Measurements from ENCODE around the gene HOXA7. TPM values are rescaled to one million over a fixed set of nuclear protein-coding genes. Genes with fewer than 3 reads are reported as not detected.

Gene HOXA7
- total RNA-seq, 2 experiments from 2014 or later = not detected

GRCh38 chr7:27198871-27199801 lies 42.7 kb upstream of the HOXA7 start:
- CTCF ChIA-PET = interaction anchor here (0.8 to 1.2 kb wide), 3 partner anchors 12 to 38 kb away, joined by 4 read pairs; partner anchors contain the start of gene HOXA11
- Mint-ChIP-seq H3K4me3 (peak overlapping the region; percentile 17), H3K9me3 (no peaks in the 10 kb centered on the region), H3K27me3 (peaks cover 83% of the 10 kb centered on the region), H3K4me1 (peaks cover 32% of the 10 kb centered on the region), H3K27ac (no peak overlapping the region), H3K36me3 (ENCODE audit: low read depth) (no peaks in the 10 kb centered on the region)
- POLR2A ChIA-PET = interaction anchor here (1.3 kb wide), 1 partner anchor 20 kb away, joined by 3 read pairs; no protein-coding TSS in a partner anchor
- no peak for DNase-seq

- H3K9me3 Mint-ChIP-seq = no peaks in the 10 kb centered on the region
- DNase-seq = no peak
- H3K27me3 Mint-ChIP-seq = peaks cover 83% of the 10 kb centered on the region
- no peaks in the 10 kb centered on the region for H3K36me3 Mint-ChIP-seq (ENCODE audit: low read depth)
- ChIA-PET POLR2A (interaction anchor here (1.3 kb wide), 1 partner anchor 21 kb away, joined by 3 read pairs; no protein-coding TSS in a partner anchor), CTCF (interaction anchor here (0.9 to 1.2 kb wide), 2 partner anchors 14 to 37 kb away, joined by 4 read pairs; partner anchors contain the start of gene HOXA11)
- H3K4me3 Mint-ChIP-seq = peak overlapping the region; percentile 1
- H3K27ac Mint-ChIP-seq = no peak overlapping the region
- H3K4me1 Mint-ChIP-seq = peaks cover 34% of the 10 kb centered on the region
Measured at GRCh38 chr7:27198138-27198841, 41.8 kb upstream of the HOXA7 start.

GRCh38 chr7:27197137-27198042 lies 40.9 kb upstream of the HOXA7 start:
- Mint-ChIP-seq H3K27ac (no peak overlapping the region), H3K36me3 (ENCODE audit: low read depth) (no peaks in the 10 kb centered on the region), H3K27me3 (peaks cover 83% of the 10 kb centered on the region), H3K4me3 (no peak overlapping the region), H3K9me3 (no peaks in the 10 kb centered on the region), H3K4me1 (peaks cover 34% of the 10 kb centered on the region)
- DNase-seq = no peak
- ChIA-PET CTCF (no interaction called here), POLR2A (no interaction called here)

- no peaks in the 10 kb centered on the region for H3K9me3 Mint-ChIP-seq
- H3K4me3 Mint-ChIP-seq = no peak overlapping the region
- H3K36me3 Mint-ChIP-seq (ENCODE audit: low read depth) = no peaks in the 10 kb centered on the region
- ChIA-PET POLR2A (no interaction called here), CTCF (interaction anchor here (0.5 to 2.8 kb wide), 48 partner anchors 8 to 901 kb away, joined by 3 to 26 read pairs (median 4); partner anchors contain the start of genes EVX1 and HOXA11)
- peaks cover 28% of the 10 kb centered on the region for H3K4me1 Mint-ChIP-seq
- peak; percentile 81 for DNase-seq
- peaks cover 82% of the 10 kb centered on the region for H3K27me3 Mint-ChIP-seq
- no peak overlapping the region for H3K27ac Mint-ChIP-seq
Measured at GRCh38 chr7:27196287-27196767, 39.9 kb upstream of the HOXA7 start.

GRCh38 chr7:27194686-27195379 lies 38.4 kb upstream of the HOXA7 start:
- ChIA-PET CTCF (interaction anchor here (1.5 to 2.8 kb wide), 10 partner anchors 9 to 902 kb away, joined by 5 to 26 read pairs (median 10); partner anchors contain the start of gene HOXA11), POLR2A (interaction anchor here (0.8 kb wide), 1 partner anchor 32 kb away, joined by 3 read pairs; no protein-coding TSS in a partner anchor)
- peaks cover 85% of the 10 kb centered on the region for H3K27me3 Mint-ChIP-seq
- H3K9me3 Mint-ChIP-seq = no peaks in the 10 kb centered on the region
- H3K4me3 Mint-ChIP-seq = no peak overlapping the region
- no peak for DNase-seq
- no peak overlapping the region for H3K27ac Mint-ChIP-seq
- no peaks in the 10 kb centered on the region for H3K36me3 Mint-ChIP-seq (ENCODE audit: low read depth)
- peaks cover 17% of the 10 kb centered on the region for H3K4me1 Mint-ChIP-seq

- H3K27ac Mint-ChIP-seq = no peak overlapping the region
- ChIA-PET CTCF (interaction anchor here (2.8 kb wide), 1 partner anchor 15 kb away, joined by 17 read pairs; no protein-coding TSS in a partner anchor), POLR2A (no interaction called here)
- H3K27me3 Mint-ChIP-seq = peaks cover 89% of the 10 kb centered on the region
- H3K36me3 Mint-ChIP-seq (ENCODE audit: low read depth) = no peaks in the 10 kb centered on the region
- DNase-seq = no peak
- no peaks in the 10 kb centered on the region for H3K9me3 Mint-ChIP-seq
- no peak overlapping the region for H3K4me3 Mint-ChIP-seq
- H3K4me1 Mint-ChIP-seq = peaks cover 20% of the 10 kb centered on the region
Measured at GRCh38 chr7:27194002-27194352, 37.5 kb upstream of the HOXA7 start.

GRCh38 chr7:27193335-27194001 lies 37.0 kb upstream of the HOXA7 start:
- POLR2A ChIA-PET = no interaction called here
- Mint-ChIP-seq H3K36me3 (ENCODE audit: low read depth) (no peaks in the 10 kb centered on the region), H3K27ac (no peak overlapping the region), H3K27me3 (peaks cover 89% of the 10 kb centered on the region), H3K4me1 (peaks cover 22% of the 10 kb centered on the region), H3K9me3 (no peaks in the 10 kb centered on the region), H3K4me3 (no peak overlapping the region)
- no peak for DNase-seq
- CTCF ChIA-PET = no interaction called here

GRCh38 chr7:27192546-27193334 lies 36.3 kb upstream of the HOXA7 start:
- CTCF ChIA-PET = no interaction called here
- Mint-ChIP-seq H3K4me1 (peaks cover 25% of the 10 kb centered on the region), H3K27ac (no peak overlapping the region), H3K27me3 (peaks cover 89% of the 10 kb centered on the region), H3K4me3 (no peak overlapping the region), H3K36me3 (ENCODE audit: low read depth) (no peaks in the 10 kb centered on the region), H3K9me3 (no peaks in the 10 kb centered on the region)
- no peak for DNase-seq
- POLR2A ChIA-PET = no interaction called here

- Mint-ChIP-seq H3K9me3 (no peaks in the 10 kb centered on the region), H3K36me3 (ENCODE audit: low read depth) (no peaks in the 10 kb centered on the region), H3K4me1 (peaks cover 30% of the 10 kb centered on the region), H3K27ac (peak overlapping the region; percentile 21), H3K27me3 (peaks cover 89% of the 10 kb centered on the region), H3K4me3 (no peak overlapping the region)
- DNase-seq = no peak
- POLR2A ChIA-PET = no interaction called here
- CTCF ChIA-PET = no interaction called here
Measured at GRCh38 chr7:27191833-27192545, 35.5 kb upstream of the HOXA7 start.

GRCh38 chr7:27191161-27191731 lies 34.8 kb upstream of the HOXA7 start:
- Mint-ChIP-seq H3K27me3 (peaks cover 92% of the 10 kb centered on the region), H3K4me1 (peaks cover 29% of the 10 kb centered on the region), H3K4me3 (no peak overlapping the region), H3K9me3 (no peaks in the 10 kb centered on the region), H3K36me3 (ENCODE audit: low read depth) (no peaks in the 10 kb centered on the region), H3K27ac (no peak overlapping the region)
- ChIA-PET CTCF (interaction anchor here (1.8 kb wide), 1 partner anchor 13 kb away, joined by 5 read pairs; no protein-coding TSS in a partner anchor), POLR2A (no interaction called here)
- DNase-seq = no peak

Measured in activated CD4-positive, alpha-beta memory T cell treated with anti-CD3 and anti-CD28 coated beads, Interleukin-2, amount 10 ng/mL, durations not matched to agents 7 days and 5 days (primary cell).